Measurements from ENCODE around the gene CRELD1. TPM values are rescaled to one million over a fixed set of nuclear protein-coding genes. Genes with fewer than 3 reads are reported as not detected.

CRELD1 gene, protein sequence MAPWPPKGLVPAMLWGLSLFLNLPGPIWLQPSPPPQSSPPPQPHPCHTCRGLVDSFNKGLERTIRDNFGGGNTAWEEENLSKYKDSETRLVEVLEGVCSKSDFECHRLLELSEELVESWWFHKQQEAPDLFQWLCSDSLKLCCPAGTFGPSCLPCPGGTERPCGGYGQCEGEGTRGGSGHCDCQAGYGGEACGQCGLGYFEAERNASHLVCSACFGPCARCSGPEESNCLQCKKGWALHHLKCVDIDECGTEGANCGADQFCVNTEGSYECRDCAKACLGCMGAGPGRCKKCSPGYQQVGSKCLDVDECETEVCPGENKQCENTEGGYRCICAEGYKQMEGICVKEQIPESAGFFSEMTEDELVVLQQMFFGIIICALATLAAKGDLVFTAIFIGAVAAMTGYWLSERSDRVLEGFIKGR
- 10 to 100 TPM; 29.9 to 56.8 TPM for total RNA-seq
- polyA plus RNA-seq (ENCODE audit: insufficient read length in 6 of 6), result 10 to 100 TPM; 40.4 to 81.2 (median 68.8) TPM
- long read RNA-seq, donor 1, transcript CRELD1-206 (11 exons, 1,778 nt), result major isoform, 9 of 26 reads
- long read RNA-seq, donor 1, partial matches to known transcripts, result 6 of 26 reads
- long read RNA-seq, donor 1, other reads (novel, unspliced or antisense), result 0 of 26 reads
- long read RNA-seq, donor 2, partial matches to known transcripts, result 0 of 8 reads
- long read RNA-seq, donor 2, other reads (novel, unspliced or antisense), result 0 of 8 reads
- long read RNA-seq, donor 3, transcript CRELD1-206 (11 exons, 1,778 nt), result major isoform, 5 of 10 reads
- long read RNA-seq, donor 3, partial matches to known transcripts, result 0 of 10 reads
- long read RNA-seq, donor 3, other reads (novel, unspliced or antisense), result 0 of 10 reads
- long read RNA-seq, donor 4, transcript CRELD1-202 (10 exons, 2,696 nt), result minor isoform, 6 of 54 reads
- long read RNA-seq, donor 4, transcript CRELD1-203 (11 exons, 1,728 nt), result minor isoform, 14 of 54 reads
- long read RNA-seq, donor 4, transcript CRELD1-206 (11 exons, 1,778 nt), result major isoform, 22 of 54 reads
- long read RNA-seq, donor 4, partial matches to known transcripts, result 6 of 54 reads
- long read RNA-seq, donor 4, other reads (novel, unspliced or antisense), result 5 of 54 reads
- long read RNA-seq, donor 5, partial matches to known transcripts, result 0 of 6 reads
- long read RNA-seq, donor 5, other reads (novel, unspliced or antisense), result 0 of 6 reads
- long read RNA-seq, donor 6, partial matches to known transcripts, result 10 of 17 reads
- long read RNA-seq, donor 6, other reads (novel, unspliced or antisense), result 0 of 17 reads
- long read RNA-seq, donor 7, partial matches to known transcripts, result 0 of 11 reads
- long read RNA-seq, donor 7, other reads (novel, unspliced or antisense), result 0 of 11 reads
- long read RNA-seq, donor 8, transcript CRELD1-206 (11 exons, 1,778 nt), result major isoform, 7 of 15 reads
- long read RNA-seq, donor 8, partial matches to known transcripts, result 0 of 15 reads
- long read RNA-seq, donor 8, other reads (novel, unspliced or antisense), result 0 of 15 reads
- long read RNA-seq, donor 9, result 0 reads
- long read RNA-seq, donor 10, transcript CRELD1-206 (11 exons, 1,778 nt), result major isoform, 18 of 38 reads
- long read RNA-seq, donor 10, transcript CRELD1-203 (11 exons, 1,728 nt), result minor isoform, 7 of 38 reads
- long read RNA-seq, donor 10, partial matches to known transcripts, result 5 of 38 reads
- long read RNA-seq, donor 10, other reads (novel, unspliced or antisense), result 5 of 38 reads
- long read RNA-seq, donor 11, transcript CRELD1-206 (11 exons, 1,778 nt), result major isoform, 5 of 17 reads
- long read RNA-seq, donor 11, partial matches to known transcripts, result 0 of 17 reads
- long read RNA-seq, donor 11, other reads (novel, unspliced or antisense), result 5 of 17 reads
- long read RNA-seq, donor 12, partial matches to known transcripts, result 0 of 2 reads
- long read RNA-seq, donor 12, other reads (novel, unspliced or antisense), result 0 of 2 reads

DNA sequence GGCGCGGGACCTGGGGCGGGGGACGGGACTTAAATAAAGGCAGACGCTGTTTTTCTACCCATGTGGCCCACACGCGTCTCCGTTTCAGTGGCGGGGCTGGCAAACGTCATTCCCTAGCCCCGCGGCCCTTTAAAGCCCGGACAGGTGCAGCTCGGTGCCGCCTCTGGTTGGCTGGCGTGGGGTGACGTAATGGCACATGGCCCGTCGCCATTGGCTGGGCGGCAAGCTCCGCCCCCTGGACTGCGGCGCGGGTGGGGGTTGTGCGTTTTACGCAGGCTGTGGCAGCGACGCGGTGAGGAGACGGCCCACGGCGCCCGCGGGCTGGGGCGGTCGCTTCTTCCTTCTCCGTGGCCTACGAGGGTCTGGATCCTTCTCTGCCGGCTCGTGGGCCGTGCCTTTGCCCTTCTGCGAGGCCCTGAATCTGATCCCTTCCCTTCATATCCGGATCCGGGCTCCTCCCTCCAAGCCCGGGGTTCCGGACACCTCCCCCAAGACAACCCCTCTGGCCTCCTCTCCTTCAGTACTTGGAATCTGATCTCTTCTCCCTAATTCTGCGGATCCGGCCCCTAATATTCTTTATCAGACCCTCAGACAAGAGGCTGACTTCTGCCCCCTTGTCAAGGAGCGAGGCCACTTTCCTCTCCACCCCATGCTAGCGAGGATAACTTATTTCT lies at the start of gene CRELD1:
CRELD1 (plus strand) TSS at position 274 of the 674 bp plus-strand sequence. CDS start 605 bp downstream, outside the sequence.
- Histone ChIP-seq H3K9me3 (no peaks in the 10 kb centered on the region), H3K27me3 (no peaks in the 10 kb centered on the region), H3K36me3 (peaks cover 0 to 25% of the 10 kb centered on the region in 2 donors), H3K27ac (peak within 1 kb of the TSS; percentile 87 to 88), H3K4me3 (peak within 1 kb of the TSS; percentile 79 to 89), H3K4me1 (peaks cover 8 to 38% of the 10 kb centered on the region in 2 donors)
- ATAC-seq (peak; percentile 94), DNase-seq (peak; percentile 93 to 97 (median 95))
- TF ChIP-seq CTCF (IDR thresholded peaks at IDR 0.05), result no peak
- intact Hi-C loops (cut with DNase I), result no loop called here

GRCh38 chr3:9884555-9885165 lies 49.0 kb upstream of the CRELD1 start:
- Histone ChIP-seq H3K27ac (no peak overlapping the region), H3K4me1 (peaks cover 0 to 1% of the 10 kb centered on the region in 2 donors), H3K36me3 (no peaks in the 10 kb centered on the region), H3K27me3 (no peaks in the 10 kb centered on the region), H3K9me3 (no peaks in the 10 kb centered on the region), H3K4me3 (no peak overlapping the region)
- ATAC-seq (peak; percentile 46), DNase-seq (no peak)
- intact Hi-C loops (cut with DNase I), result no loop called here
- no peak for TF ChIP-seq CTCF (IDR thresholded peaks at IDR 0.05)

- no peak for TF ChIP-seq CTCF (IDR thresholded peaks at IDR 0.05)
- Histone ChIP-seq H3K36me3 (no peaks in the 10 kb centered on the region), H3K27ac (no peak overlapping the region), H3K27me3 (no peaks in the 10 kb centered on the region), H3K4me1 (peaks cover 3 to 10% of the 10 kb centered on the region in 2 donors), H3K4me3 (no peak overlapping the region), H3K9me3 (no peaks in the 10 kb centered on the region)
- intact Hi-C loops (cut with DNase I), result no loop called here
- no peak for DNase-seq
- no peak for ATAC-seq
Observed at GRCh38 chr3:9886328-9886727, 47.3 kb upstream of the CRELD1 start.
